ELR (cell line): ENCODE results near the gene SUZ12.
"Not testable (repeated sequence)": the region's sequence is repeated elsewhere in the genome, so short reads cannot be mapped to it uniquely, and the experiment has no call there.

Source experiments
- DNase-seq: peaks from one replicate; pipeline ENCODE4 v3.0.0-alpha.2; 2015; ENCODE audit warnings: low read depth

Gene SUZ12

DNA sequence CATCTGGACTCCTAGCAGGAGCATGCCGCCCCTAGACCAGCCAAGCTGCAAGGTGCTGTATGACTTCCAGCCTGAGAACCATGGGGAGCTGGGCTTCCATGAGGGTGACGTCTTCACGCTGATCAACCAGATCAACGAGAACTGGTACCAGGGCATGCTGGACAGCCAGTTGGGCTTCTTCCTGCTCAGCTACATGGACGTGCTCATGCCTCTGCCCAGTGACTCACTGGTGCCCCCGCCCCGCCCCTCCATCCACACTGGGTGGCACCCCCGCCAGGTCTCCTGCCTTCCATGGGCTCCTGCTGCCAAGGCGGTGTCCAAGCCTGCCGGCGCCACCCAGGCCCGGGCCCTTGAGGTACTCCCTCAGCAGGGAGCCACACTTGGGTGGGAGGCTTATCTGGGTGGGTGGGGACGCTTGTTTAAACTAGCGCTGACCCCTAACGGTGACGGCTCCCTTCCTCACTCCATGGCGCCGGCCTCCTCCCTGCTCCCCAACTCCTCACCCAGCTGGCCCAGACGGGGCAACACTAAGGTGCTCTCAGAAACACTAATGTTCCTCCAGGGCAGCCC lies 104.6 kb downstream of the SUZ12 start:
- DNase-seq, result not testable (repeated sequence)

DNA sequence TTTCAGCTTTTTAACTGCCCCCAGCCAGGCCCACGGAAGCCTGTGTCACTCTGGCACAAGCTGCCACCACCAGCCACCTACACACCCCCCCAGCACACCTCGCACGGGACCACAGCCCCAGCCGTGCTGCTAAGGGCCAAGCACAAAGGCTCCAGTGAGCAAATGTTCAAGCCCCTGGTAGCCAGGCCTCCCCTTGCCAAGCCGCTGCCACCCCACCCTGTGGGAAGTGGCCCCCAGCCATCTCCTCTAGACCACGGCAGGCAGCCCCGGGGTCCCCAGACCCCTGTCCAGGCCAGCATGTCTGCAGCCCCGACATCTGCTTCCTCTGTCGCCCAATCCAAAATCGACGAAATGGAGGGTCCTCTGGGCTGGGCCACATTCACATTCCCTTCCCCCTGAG lies 105.5 kb downstream of the SUZ12 start:
- DNase-seq, result not testable (repeated sequence)

DNA sequence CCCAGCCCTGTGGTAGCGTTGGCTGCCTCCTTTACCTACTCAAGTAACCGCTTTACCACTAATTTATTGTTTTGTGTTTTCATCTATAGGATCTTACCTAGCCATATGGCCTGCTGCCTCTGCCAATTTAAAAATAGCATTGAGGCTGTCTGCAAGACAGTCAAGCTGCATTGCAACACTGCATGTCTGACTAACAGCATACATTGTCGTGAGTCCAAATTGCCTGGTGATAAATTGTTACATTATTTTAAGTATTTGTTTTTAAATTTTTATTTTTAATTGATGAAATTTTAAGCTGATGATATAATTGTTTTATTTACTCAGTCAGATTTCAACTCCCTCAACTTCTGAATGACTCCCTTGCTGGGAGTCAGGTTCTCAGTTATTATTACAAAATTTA lies 108.8 kb downstream of the SUZ12 start:
- DNase-seq, result not testable (repeated sequence)

DNA sequence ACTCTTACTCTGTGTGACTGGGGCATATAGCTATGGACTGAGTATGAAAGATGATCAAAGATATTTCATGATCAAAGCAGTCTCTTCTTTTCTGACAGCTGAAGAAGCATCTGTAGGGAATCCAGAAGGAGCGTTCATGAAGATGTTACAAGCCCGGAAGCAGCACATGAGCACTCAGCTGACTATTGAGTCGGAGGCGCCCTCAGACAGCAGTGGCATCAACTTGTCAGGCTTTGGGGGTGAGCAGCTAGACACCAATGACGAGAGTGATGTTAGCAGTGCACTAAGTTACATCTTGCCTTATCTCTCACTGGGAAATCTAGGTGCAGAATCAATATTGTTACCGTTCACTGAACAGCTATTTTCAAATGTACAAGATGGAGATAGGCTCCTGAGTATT lies 110.9 kb downstream of the SUZ12 start:
- DNase-seq, result not testable (repeated sequence)
